Measurements from ENCODE around the gene GPR21. TPM values are rescaled to one million over a fixed set of nuclear protein-coding genes. Genes with fewer than 3 reads are reported as not detected.
A peak's percentile ranks its signal among the peaks of the same experiment; 100 is the strongest.

Gene GPR21, protein sequence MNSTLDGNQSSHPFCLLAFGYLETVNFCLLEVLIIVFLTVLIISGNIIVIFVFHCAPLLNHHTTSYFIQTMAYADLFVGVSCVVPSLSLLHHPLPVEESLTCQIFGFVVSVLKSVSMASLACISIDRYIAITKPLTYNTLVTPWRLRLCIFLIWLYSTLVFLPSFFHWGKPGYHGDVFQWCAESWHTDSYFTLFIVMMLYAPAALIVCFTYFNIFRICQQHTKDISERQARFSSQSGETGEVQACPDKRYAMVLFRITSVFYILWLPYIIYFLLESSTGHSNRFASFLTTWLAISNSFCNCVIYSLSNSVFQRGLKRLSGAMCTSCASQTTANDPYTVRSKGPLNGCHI
- total RNA-seq, result 1.9 TPM

DNA sequence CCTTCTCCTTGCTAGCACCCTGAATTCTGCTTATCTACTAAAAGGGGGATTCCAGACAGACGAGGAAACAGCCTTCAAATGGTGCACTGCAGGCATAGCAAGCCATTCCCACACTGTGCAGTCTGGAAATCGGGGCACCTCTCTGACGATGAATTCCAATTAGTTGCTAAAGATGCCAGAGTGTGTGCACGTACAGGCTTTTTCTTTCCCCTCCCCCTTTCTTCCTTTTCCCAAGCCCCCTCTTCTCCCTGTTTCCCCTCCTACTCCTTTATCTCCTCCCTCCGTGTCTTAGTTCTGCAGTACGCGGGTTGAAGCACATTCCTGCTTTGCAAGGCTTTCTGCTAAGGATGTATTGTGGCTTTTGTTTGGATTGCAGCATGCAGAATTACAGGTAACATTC, at the start of gene GPR21:
GPR21 (plus strand) TSS at position 316 of the 400 bp plus-strand sequence. CDS start 900 bp downstream, outside the sequence.
- no peak for DNase-seq (ENCODE audit: low spot score)

DNA sequence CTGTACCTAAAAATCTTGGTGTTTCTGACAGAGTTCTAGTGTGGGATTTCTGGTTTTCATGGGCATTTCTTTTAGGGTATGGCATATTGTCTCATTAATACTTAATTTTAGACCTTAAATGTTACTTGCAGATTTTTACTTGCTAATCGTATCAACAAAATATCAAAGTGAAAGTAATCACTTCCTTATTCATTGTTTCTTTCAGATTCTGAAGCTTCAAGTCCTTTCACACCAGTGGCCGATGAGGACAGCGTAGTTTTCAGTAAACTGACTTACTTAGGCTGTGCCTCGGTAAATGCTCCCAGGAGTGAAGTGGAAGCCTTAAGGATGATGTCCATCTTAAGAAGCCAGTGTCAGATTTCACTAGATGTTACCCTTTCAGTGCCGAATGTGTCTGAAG, 47.5 kb upstream of the GPR21 start:
- no peak for DNase-seq (ENCODE audit: low spot score)

DNA sequence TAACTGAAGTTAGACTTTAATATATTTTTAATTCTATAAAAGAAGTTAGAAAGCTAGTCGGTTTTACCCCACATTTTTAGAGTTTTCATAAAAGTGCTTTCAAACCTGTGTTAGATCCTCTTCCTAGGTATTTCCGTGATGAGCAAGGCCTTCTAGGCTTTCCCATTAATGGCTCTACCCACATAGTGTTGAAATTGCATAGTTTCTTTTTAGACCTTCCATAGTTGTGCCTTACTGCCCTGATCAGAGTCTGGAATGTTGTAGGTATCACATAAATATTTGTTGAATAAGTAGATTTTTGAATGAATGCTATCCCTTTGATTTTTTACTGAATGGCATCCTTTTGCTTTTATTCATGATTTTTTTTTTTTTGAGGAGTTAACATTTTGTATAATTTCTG, 45.3 kb upstream of the GPR21 start:
- no peak for DNase-seq (ENCODE audit: low spot score)

DNA sequence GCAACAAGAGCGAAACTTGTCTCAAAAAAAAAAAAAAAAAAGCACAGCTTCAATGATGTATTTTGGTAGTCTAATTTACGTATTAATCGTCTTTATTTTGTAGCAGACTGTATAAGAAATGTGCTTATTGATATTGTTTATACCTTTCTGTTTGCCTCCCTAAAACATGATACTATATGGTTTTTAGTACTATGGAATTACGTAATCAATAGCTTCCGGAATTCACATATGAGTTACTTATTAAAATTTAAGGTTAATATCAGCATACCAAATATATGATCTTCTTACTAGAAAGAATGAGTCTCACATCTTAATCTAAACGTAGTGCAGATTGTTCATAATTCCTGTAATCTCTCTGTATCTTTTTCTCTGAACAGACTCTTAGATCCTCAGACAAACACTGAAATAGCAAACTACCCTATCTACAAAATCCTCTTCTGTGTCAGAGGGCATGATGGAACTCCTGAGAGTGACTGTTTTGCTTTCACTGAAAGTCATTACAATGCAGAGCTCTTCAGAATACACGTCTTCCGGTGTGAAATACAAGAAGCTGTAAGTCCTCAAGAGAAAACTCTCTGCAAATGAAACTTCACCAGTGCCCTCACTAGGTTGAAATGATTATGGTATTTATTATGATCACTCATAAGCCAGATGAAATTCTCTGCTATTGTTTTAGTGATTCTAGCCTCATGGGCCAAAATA, 44.4 kb upstream of the GPR21 start:
- DNase-seq (ENCODE audit: low spot score), result no peak

- DNase-seq (ENCODE audit: low spot score), result peak; percentile 31
Observed at GRCh38 chr9:122991370-122991830, 42.1 kb upstream of the GPR21 start.

DNA sequence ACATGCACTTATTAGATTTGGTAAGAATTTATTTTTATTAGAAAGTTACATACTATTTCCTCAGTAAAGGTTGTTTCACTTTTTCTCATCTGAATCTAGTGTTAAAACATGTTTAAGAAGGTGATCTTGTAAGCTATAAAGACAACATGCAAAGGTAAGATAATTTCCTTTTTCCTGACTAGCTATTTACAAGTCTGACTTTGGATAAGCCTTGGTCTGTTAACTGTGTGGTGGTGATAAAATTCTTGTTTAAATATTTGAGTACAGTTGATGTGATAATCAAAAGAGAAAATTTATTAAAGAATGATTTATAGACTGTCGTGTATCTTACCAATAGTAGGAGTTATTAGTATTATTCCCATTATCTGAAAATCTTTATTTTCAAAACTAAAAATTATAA, 36.9 kb upstream of the GPR21 start:
- no peak for DNase-seq (ENCODE audit: low spot score)

DNA sequence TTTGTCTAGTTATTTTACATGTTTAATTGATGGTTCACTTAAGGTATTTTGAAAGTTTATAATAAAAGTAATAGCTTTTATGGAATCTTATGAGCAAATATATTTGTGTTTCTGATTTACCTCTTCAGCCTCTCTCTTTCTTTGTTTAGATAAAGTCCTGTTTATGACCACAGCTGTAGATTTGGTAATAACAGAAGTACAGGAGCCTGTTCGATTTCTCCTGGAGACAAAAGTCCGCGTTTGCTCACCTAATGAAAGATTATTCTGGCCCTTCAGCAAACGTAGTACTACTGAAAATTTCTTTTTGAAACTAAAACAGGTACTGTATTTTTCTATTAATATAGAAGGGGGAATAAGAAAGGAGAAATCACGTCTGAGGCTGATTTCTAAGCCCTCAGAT, 35.0 kb upstream of the GPR21 start:
- DNase-seq (ENCODE audit: low spot score), result no peak

GRCh38 chr9:123000371-123001068, 32.9 kb upstream of the GPR21 start:
- DNase-seq (ENCODE audit: low spot score), result no peak

DNA sequence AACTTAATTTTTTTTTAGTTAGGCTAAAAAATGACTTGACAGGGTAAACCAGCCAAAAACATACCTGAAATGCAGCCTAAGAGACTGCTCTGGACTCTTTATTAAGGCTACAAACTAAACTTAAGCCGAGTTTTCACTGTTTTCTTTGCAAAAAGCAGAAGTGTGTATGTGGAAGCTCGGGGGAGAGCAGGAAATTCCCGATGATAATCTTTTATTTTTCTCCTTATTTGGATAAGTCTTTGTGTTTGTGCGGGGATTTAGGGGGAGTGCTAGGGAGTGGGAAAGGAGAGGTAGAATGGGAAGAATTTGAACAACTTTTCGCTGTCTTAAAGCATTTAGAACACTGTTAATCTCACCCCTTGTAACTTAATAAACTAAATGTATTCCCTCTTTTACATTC, 30.7 kb upstream of the GPR21 start:
- no peak for DNase-seq (ENCODE audit: low spot score)

DNA sequence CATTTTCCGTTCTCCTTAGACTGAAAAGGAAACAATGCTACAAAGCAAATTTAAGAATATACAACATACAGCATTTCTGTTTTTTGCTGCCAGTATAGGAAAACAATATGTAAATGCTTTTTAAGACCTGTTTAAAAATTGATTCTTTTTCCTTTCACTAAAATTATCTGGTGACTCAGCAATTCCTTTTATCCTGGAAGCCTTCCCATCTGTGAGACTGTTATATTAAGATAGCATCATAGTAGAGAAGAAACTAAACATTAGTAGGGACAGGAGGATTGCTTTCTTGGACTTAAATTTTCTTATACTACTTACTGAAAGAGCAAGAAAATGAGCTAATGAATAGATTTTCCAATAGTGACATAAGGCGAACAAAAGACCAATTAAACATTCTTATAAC, 30.0 kb upstream of the GPR21 start:
- no peak for DNase-seq (ENCODE audit: low spot score)

GRCh38 chr9:123005964-123006363, 27.5 kb upstream of the GPR21 start:
- no peak for DNase-seq (ENCODE audit: low spot score)

- no peak for DNase-seq (ENCODE audit: low spot score)
Observed at GRCh38 chr9:123007269-123007668, 26.2 kb upstream of the GPR21 start.

GRCh38 chr9:123008909-123009308, 24.6 kb upstream of the GPR21 start:
- DNase-seq (ENCODE audit: low spot score), result no peak

DNA sequence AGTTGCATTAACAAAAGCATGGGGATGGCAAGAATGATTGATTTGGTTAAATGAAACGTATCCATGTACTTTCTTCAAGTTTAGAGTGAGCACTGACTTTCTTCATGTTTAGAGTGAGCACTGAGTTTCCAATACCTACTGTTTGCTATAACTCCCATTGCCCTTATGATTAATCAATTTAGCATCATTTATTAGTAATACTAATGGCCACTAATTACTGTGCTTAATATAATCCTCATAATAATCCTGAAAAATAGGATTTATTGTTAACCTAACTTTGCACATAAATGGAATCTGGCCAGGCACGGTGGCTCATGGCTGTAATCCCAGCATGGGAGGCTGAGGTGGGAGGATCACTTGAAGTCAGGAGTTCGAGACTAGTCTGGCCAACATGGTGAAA, 22.1 kb upstream of the GPR21 start:
- no peak for DNase-seq (ENCODE audit: low spot score)

GRCh38 chr9:123011878-123012528, 21.5 kb upstream of the GPR21 start:
- DNase-seq (ENCODE audit: low spot score), result no peak

DNA sequence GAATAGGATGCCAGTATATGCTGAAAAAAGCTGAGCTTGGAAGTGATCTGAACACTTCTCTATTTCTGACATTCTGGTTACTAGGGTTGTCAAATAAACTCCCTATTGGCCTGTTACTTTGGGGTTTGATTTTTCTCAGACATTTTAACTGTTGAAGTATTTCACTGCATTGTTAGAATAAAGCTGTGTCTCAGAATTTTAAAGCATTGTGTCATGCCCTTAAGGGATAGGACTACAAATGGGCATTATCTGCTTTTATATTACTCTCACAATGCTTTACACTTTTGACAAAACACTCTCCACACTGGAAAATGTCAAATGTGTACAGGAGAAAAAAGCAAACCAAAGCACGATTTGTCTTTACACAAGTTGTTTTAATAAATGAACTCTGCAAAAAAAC, 16.8 kb upstream of the GPR21 start:
- DNase-seq (ENCODE audit: low spot score), result no peak

DNA sequence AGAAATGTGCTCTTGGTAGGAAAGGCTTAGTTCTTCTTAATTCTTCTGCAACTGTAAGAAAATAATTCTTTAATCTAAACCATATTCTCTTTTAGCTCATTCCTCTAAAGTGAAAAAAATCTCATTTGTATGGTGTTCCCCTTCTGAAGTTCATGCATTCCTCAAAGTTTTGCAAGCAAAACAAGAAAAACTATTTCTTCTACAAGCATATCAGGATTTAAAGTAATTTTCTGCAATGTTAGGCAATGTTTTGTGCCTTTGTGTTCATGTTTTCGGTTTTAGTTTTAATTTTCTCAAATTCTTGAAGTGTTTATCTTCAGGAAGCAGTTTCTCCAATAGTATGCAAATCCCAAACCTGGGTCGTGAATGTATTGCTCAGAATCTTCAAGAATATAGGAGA, 12.7 kb upstream of the GPR21 start:
- no peak for DNase-seq (ENCODE audit: low spot score)

- no peak for DNase-seq (ENCODE audit: low spot score)
Observed at GRCh38 chr9:123026425-123026824, 7.0 kb upstream of the GPR21 start.

DNA sequence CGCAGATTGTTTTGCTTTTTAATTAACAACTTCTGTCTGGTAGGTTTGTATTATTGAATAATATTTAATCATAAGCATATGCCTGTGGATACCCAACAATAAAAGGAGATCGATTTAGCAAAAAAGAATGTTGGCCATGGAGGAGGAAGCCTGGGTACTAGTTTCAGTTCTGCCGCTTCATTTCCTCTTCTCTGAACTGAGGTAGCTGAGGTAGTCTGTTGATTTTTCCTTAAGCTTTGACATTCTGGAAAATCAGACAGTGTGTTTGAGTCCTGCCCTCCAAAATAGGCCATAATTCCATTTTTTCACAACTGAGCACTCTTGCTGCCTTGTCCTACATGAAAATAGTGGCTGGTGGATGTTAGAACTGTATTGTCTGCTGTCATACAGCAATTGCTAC, 6.0 kb upstream of the GPR21 start:
- DNase-seq (ENCODE audit: low spot score), result no peak

DNA sequence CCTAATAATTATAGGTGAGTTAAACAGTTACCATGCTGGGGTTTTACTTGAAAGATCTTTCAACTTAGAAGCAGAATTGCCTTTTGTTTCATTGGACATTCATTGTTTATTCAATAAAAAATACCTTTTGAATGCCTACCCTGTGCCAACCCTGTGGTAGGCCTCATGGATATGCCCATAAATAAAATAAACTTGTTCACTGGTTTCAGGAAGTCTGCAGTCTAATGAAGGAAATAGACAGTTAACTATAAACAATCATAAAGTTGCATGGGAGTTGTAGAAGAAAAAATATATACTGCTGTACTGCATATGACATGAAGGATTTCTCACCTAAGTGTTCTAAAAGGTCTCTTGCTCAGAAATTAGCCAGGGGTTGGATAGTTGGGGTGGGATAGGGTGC, 5.3 kb upstream of the GPR21 start:
- DNase-seq (ENCODE audit: low spot score), result no peak

DNA sequence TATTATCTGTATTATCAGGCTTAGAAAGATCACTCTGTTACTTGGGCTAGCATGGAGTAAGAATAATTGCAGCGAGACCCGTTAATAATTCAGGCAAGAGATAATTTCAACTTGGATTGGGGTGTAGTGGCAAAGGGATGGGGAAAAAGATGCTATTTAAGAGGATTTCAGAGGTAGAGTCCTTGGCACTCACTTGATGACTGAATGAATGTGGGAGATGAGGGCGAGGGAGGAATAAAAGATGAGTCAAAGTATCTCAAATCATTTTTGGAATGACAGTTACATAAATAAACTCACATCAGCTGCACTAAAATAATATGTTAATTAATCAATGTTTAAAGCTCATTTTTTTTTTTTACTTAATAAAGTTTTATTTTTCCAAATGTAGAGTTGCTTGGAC, 4.5 kb upstream of the GPR21 start:
- DNase-seq (ENCODE audit: low spot score), result no peak

DNA sequence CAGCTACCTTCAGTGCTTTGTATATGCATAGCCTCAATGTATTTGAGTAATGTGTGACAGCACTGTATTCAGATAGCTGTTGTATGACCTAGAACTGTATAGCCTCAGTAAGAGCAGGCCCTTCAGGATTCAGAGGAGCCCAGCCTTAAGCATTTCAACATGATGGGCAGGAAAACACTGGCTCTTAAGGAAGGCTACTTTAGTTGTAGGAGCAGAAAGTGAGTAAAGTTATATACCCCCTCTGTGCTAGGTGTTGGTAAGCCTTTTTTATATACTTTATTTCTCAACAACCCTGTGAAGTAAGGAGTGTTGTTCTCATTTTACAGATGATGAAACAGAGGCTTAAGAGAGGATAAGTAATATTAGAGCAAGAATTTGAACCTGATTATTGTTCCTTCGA, 1.5 kb upstream of the GPR21 start:
- no peak for DNase-seq (ENCODE audit: low spot score)
